Measurements from ENCODE around the gene GPC6. TPM values are rescaled to one million over a fixed set of nuclear protein-coding genes. Genes with fewer than 3 reads are reported as not detected.
A peak's percentile ranks its signal among the peaks of the same experiment; 100 is the strongest.

Gene GPC6
- total RNA-seq, 1 donor from 2014 or later, result 63.0 TPM

GRCh38 chr13:93554514-93554913, 327.9 kb downstream of the GPC6 start:
- no peaks in the 10 kb centered on the region for H3K27me3 ChIP-seq (ENCODE audit: insufficient read depth, low read length)
- H3K4me1 Mint-ChIP-seq (ENCODE audit: low read depth, unreplicated experiment), result peaks cover 4% of the 10 kb centered on the region
- TF ChIP-seq, protein P1, sequence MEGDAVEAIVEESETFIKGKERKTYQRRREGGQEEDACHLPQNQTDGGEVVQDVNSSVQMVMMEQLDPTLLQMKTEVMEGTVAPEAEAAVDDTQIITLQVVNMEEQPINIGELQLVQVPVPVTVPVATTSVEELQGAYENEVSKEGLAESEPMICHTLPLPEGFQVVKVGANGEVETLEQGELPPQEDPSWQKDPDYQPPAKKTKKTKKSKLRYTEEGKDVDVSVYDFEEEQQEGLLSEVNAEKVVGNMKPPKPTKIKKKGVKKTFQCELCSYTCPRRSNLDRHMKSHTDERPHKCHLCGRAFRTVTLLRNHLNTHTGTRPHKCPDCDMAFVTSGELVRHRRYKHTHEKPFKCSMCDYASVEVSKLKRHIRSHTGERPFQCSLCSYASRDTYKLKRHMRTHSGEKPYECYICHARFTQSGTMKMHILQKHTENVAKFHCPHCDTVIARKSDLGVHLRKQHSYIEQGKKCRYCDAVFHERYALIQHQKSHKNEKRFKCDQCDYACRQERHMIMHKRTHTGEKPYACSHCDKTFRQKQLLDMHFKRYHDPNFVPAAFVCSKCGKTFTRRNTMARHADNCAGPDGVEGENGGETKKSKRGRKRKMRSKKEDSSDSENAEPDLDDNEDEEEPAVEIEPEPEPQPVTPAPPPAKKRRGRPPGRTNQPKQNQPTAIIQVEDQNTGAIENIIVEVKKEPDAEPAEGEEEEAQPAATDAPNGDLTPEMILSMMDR (IDR thresholded peaks at IDR 0.05; ENCODE audit: insufficient read depth, low read depth, low read length), result no peak
- TF ChIP-seq EZH2 (IDR thresholded peaks at IDR 0.05; ENCODE audit: insufficient read depth, low read length), result no peak
- no peak for FAIRE-seq
- no peaks in the 10 kb centered on the region for H3K36me3 Mint-ChIP-seq (ENCODE audit: low read depth, unreplicated experiment)
- no peak overlapping the region for H3K4me3 Mint-ChIP-seq (ENCODE audit: unreplicated experiment)
- no peak overlapping the region for H2AFZ ChIP-seq (ENCODE audit: low read depth, low read length)
- no peak for DNase-seq (ENCODE audit: low read depth)
- no peak overlapping the region for H3K4me2 ChIP-seq (ENCODE audit: low read length)
- no peak overlapping the region for H3K4me3 ChIP-seq (ENCODE audit: insufficient read depth, low read depth, low read length)
- H3K9me3 ChIP-seq (ENCODE audit: insufficient read depth, low read depth, low read length), result no peaks in the 10 kb centered on the region
- no peaks in the 10 kb centered on the region for H3K9me3 Mint-ChIP-seq (ENCODE audit: unreplicated experiment)
- no peak overlapping the region for H3K27ac Mint-ChIP-seq (ENCODE audit: unreplicated experiment)
- no peak overlapping the region for H3K27ac ChIP-seq (ENCODE audit: low read depth, low read length)
- H3K27me3 Mint-ChIP-seq (ENCODE audit: low read depth, unreplicated experiment), result no peaks in the 10 kb centered on the region
- no peaks in the 10 kb centered on the region for H3K79me2 ChIP-seq (ENCODE audit: insufficient read depth, low read length)
- no peak overlapping the region for H3K9ac ChIP-seq (ENCODE audit: low read length)
- H3K4me1 ChIP-seq (ENCODE audit: insufficient read depth, low read length), result no peaks in the 10 kb centered on the region
- peaks cover 7% of the 10 kb centered on the region for H4K20me1 ChIP-seq (ENCODE audit: insufficient read depth, low read length)
- no peaks in the 10 kb centered on the region for H3K36me3 ChIP-seq (ENCODE audit: insufficient read depth, low read length)

DNA sequence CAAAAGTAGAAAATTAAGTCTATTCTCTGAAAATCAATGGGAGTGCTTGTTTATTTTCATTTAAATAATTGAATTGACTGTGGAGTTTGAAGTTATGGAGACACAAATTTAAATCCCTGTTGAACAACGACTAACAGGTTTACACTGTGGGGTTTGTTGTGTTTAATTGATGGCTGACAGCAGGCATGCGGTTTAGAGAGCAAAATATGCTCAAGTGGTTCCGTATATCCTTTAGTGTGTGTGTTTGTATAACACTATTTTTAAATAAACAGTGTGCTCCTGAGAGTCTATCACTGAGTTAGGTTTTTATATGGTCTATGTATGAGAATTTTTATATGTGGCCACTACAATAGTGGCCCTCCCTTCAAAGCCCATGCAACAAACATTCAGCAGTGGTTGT, 332.0 kb downstream of the GPC6 start:
- Histone ChIP-seq H3K4me1 (ENCODE audit: insufficient read depth, low read length) (peaks cover 7% of the 10 kb centered on the region), H3K27ac (ENCODE audit: low read depth, low read length) (no peak overlapping the region), H2AFZ (ENCODE audit: low read depth, low read length) (no peak overlapping the region), H3K36me3 (ENCODE audit: insufficient read depth, low read length) (no peaks in the 10 kb centered on the region), H3K79me2 (ENCODE audit: insufficient read depth, low read length) (no peaks in the 10 kb centered on the region), H3K9me3 (ENCODE audit: insufficient read depth, low read depth, low read length) (no peaks in the 10 kb centered on the region), H3K4me2 (ENCODE audit: low read length) (no peak overlapping the region), H4K20me1 (ENCODE audit: insufficient read depth, low read length) (peaks cover 3% of the 10 kb centered on the region), H3K4me3 (ENCODE audit: insufficient read depth, low read depth, low read length) (no peak overlapping the region), H3K27me3 (ENCODE audit: insufficient read depth, low read length) (no peaks in the 10 kb centered on the region), H3K9ac (ENCODE audit: low read length) (no peak overlapping the region)
- Mint-ChIP-seq H3K9me3 (ENCODE audit: unreplicated experiment) (no peaks in the 10 kb centered on the region), H3K27me3 (ENCODE audit: low read depth, unreplicated experiment) (no peaks in the 10 kb centered on the region), H3K4me1 (ENCODE audit: low read depth, unreplicated experiment) (peaks cover 27% of the 10 kb centered on the region), H3K36me3 (ENCODE audit: low read depth, unreplicated experiment) (no peaks in the 10 kb centered on the region), H3K27ac (ENCODE audit: unreplicated experiment) (no peak overlapping the region), H3K4me3 (ENCODE audit: unreplicated experiment) (no peak overlapping the region)
- TF ChIP-seq EZH2 (IDR thresholded peaks at IDR 0.05; ENCODE audit: insufficient read depth, low read length), result no peak
- TF ChIP-seq, protein P1 (IDR thresholded peaks at IDR 0.05; ENCODE audit: insufficient read depth, low read depth, low read length), result no peak
- DNase-seq (ENCODE audit: low read depth) (no peak), FAIRE-seq (no peak)

GRCh38 chr13:93559718-93560117, 333.1 kb downstream of the GPC6 start:
- Histone ChIP-seq H3K27me3 (ENCODE audit: insufficient read depth, low read length) (no peaks in the 10 kb centered on the region), H2AFZ (ENCODE audit: low read depth, low read length) (no peak overlapping the region), H3K27ac (ENCODE audit: low read depth, low read length) (no peak overlapping the region), H3K4me3 (ENCODE audit: insufficient read depth, low read depth, low read length) (no peak overlapping the region), H4K20me1 (ENCODE audit: insufficient read depth, low read length) (peaks cover 3% of the 10 kb centered on the region), H3K4me1 (ENCODE audit: insufficient read depth, low read length) (peaks cover 7% of the 10 kb centered on the region), H3K36me3 (ENCODE audit: insufficient read depth, low read length) (no peaks in the 10 kb centered on the region), H3K9me3 (ENCODE audit: insufficient read depth, low read depth, low read length) (no peaks in the 10 kb centered on the region), H3K79me2 (ENCODE audit: insufficient read depth, low read length) (no peaks in the 10 kb centered on the region), H3K9ac (ENCODE audit: low read length) (no peak overlapping the region), H3K4me2 (ENCODE audit: low read length) (peak overlapping the region; percentile 35)
- no peaks in the 10 kb centered on the region for H3K36me3 Mint-ChIP-seq (ENCODE audit: low read depth, unreplicated experiment)
- peak; percentile 54 for FAIRE-seq
- DNase-seq (ENCODE audit: low read depth), result peak; percentile 88
- no peaks in the 10 kb centered on the region for H3K27me3 Mint-ChIP-seq (ENCODE audit: low read depth, unreplicated experiment)
- no peak for TF ChIP-seq EZH2 (IDR thresholded peaks at IDR 0.05; ENCODE audit: insufficient read depth, low read length)
- H3K9me3 Mint-ChIP-seq (ENCODE audit: unreplicated experiment), result no peaks in the 10 kb centered on the region
- H3K4me3 Mint-ChIP-seq (ENCODE audit: unreplicated experiment), result no peak overlapping the region
- H3K4me1 Mint-ChIP-seq (ENCODE audit: low read depth, unreplicated experiment), result peaks cover 27% of the 10 kb centered on the region
- no peak overlapping the region for H3K27ac Mint-ChIP-seq (ENCODE audit: unreplicated experiment)

All from astrocyte (in vitro differentiated cells and primary cell).